HCT116 (cell line): Measurements from ENCODE around the gene FMN2. TPM values are rescaled to one million over a fixed set of nuclear protein-coding genes. Genes with fewer than 3 reads are reported as not detected.

Experiments used
- ATAC-seq: fragments of 200-7000 bp; cut with Tn5 transposase; 2 replicates; pipeline ENCODE4 v1.9.1; 2020; ENCODE audit warnings: mild to moderate bottlenecking, moderate library complexity
- BruUV-seq: library from RNA; stranded (reverse); fragments of 400-500 nt; replicated peaks from 2 replicates; lab custom pipeline; 2021; lab: Mats Ljungman, UMichigan
- CTCF ChIA-PET: fragments of 300-600 bp; sonication (Branson Sonifier 250); formaldehyde crosslinking; loops from one replicate; lab custom pipeline; 2021; ENCODE audit warnings: antibody characterized with exemption; lab: Charles Lee
- POLR2A ChIA-PET: fragments of 300-600, 350-600 bp; sonication (Branson Sonifier 250); formaldehyde crosslinking; loops from one replicate; lab custom pipeline; 2021; ENCODE audit warnings: antibody characterized with exemption; lab: Charles Lee
- RAD21 ChIA-PET, 2 experiments: fragments of 300-600 bp; sonication (Branson Sonifier 250); formaldehyde crosslinking; loops; one replicate each; lab custom pipeline; 2023; ENCODE audit warnings: low total read pairs in 2 of 2; ENCODE audit not compliant: uncharacterized antibody in 2 of 2, unreplicated experiment in 2 of 2, low non-redundant PET in 1 of 2; lab: Charles Lee
- DNase-seq: peaks from one replicate; pipeline ENCODE4 v3.0.0-alpha.2; 2010; ENCODE audit warnings: low read depth, low spot score
- H2AFZ ChIP-seq: fragments of 200-600 bp; shearing (Covaris generic), sonication (generic); 2 replicates; pipeline ENCODE4 v1.6.1; 2017; ENCODE audit warnings: low read depth, mixed run types, mixed read lengths, antibody characterized with exemption, low read length; ENCODE audit not compliant: poor library complexity, severe bottlenecking
- H3K27ac ChIP-seq: 2 replicates; pipeline ENCODE4 v1.5.1; 2012; ENCODE audit warnings: low read depth, low read length
- H3K27me3 ChIP-seq: fragments of 200-600 bp; sonication (generic); 2 replicates; pipeline ENCODE4 v1.6.1; 2016; ENCODE audit warnings: mixed run types, low read length, mixed read lengths; ENCODE audit not compliant: insufficient read depth
- H3K36me3 ChIP-seq, 2 experiments: fragments of 200-500 bp in 1 of 2; fragments of 200-600 bp in 1 of 2; sonication (Bioruptor generic) in 1 of 2; sonication (generic) in 1 of 2; 2 replicates each; pipeline versions ENCODE4 v1.5.1 to v1.6.1; 2014 to 2016; ENCODE audit warnings: low read length in 2 of 2, inconsistent platforms in 1 of 2, mixed read lengths in 1 of 2, mixed run types in 1 of 2; ENCODE audit not compliant: insufficient read depth in 2 of 2, control insufficient read depth in 1 of 2
- H3K4me1 ChIP-seq, 2 experiments: fragments of 200-600 bp in 1 of 2; sonication (generic) in 1 of 2; 2 replicates each; pipeline versions ENCODE4 v1.5.1 to v1.6.1; 2012 to 2017; ENCODE audit warnings: low read length in 2 of 2, inconsistent platforms in 1 of 2, mild to moderate bottlenecking in 1 of 2, mixed read lengths in 1 of 2, mixed run types in 1 of 2, moderate library complexity in 1 of 2; ENCODE audit not compliant: insufficient read depth in 2 of 2, control insufficient read depth in 1 of 2
- H3K4me2 ChIP-seq: fragments of 200-600 bp; sonication (generic); 2 replicates; pipeline ENCODE4 v1.6.1; 2017; ENCODE audit warnings: mixed run types, low read length, mixed read lengths
- H3K4me3 ChIP-seq, 2 experiments: fragments of 200-600 bp in 1 of 2; sonication (generic) in 1 of 2; replicated peaks in 1 of 2; 2 replicates each; pipeline ENCODE4 v1.5.1; 2011 to 2016; ENCODE audit warnings: low read length in 2 of 2, control low read depth in 1 of 2, low read depth in 1 of 2, mild to moderate bottlenecking in 1 of 2, mixed read lengths in 1 of 2, mixed run types in 1 of 2
- H3K79me2 ChIP-seq: fragments of 200-600 bp; sonication (generic); 2 replicates; pipeline ENCODE4 v1.6.1; 2017; ENCODE audit warnings: mild to moderate bottlenecking, mixed run types, low read length, moderate library complexity, mixed read lengths; ENCODE audit not compliant: insufficient read depth
- H3K9ac ChIP-seq: fragments of 200-600 bp; sonication (generic); 2 replicates; pipeline ENCODE4 v1.6.1; 2016; ENCODE audit warnings: low read length, mixed read lengths
- H3K9me2 ChIP-seq: fragments of 200-600 bp; sonication (generic), shearing (Covaris generic); 2 replicates; pipeline ENCODE4 v1.6.1; 2017; ENCODE audit warnings: mixed run types, mild to moderate bottlenecking, moderate library complexity; ENCODE audit not compliant: insufficient read depth
- H3K9me3 ChIP-seq, 2 experiments: fragments of 200-500 bp in 1 of 2; fragments of 200-600 bp in 1 of 2; sonication (Bioruptor generic) in 1 of 2; sonication (generic) in 1 of 2; 2 replicates each; pipeline ENCODE4 v1.6.1; 2014 to 2017; ENCODE audit warnings: low read length in 2 of 2, mixed read lengths in 2 of 2, inconsistent platforms in 1 of 2, low read depth in 1 of 2, mild to moderate bottlenecking in 1 of 2, mixed run types in 1 of 2, moderate library complexity in 1 of 2; ENCODE audit not compliant: control insufficient read depth in 1 of 2, insufficient read depth in 1 of 2
- H4K20me1 ChIP-seq: fragments of 200-600 bp; sonication (generic), shearing (Covaris generic); 2 replicates; pipeline ENCODE4 v1.6.1; 2017; ENCODE audit warnings: mixed run types, mild to moderate bottlenecking, moderate library complexity; ENCODE audit not compliant: insufficient read depth
- CBX3 ChIP-seq: IDR thresholded peaks from 2 replicates; pipeline ENCODE4 v1.6.1; 2012; ENCODE audit warnings: low read depth
- CEBPB ChIP-seq: IDR thresholded peaks from 2 replicates; pipeline ENCODE4 v1.6.1; 2012; ENCODE audit warnings: low read depth
- CTCF ChIP-seq, 3 experiments: fragments of 200-600 bp in 1 of 3; sonication (generic) in 1 of 3; IDR thresholded peaks in 2 of 3; conservative IDR thresholded peaks in 1 of 3; 2 replicates each; pipeline ENCODE4 v1.5.1; 2012 to 2017; ENCODE audit warnings: low read depth in 2 of 3, low read length in 2 of 3, antibody characterized with exemption in 1 of 3, borderline replicate concordance in 1 of 3, control low read depth in 1 of 3, mild to moderate bottlenecking in 1 of 3, mixed read lengths in 1 of 3, mixed run types in 1 of 3, moderate library complexity in 1 of 3; ENCODE audit not compliant: insufficient read depth in 1 of 3
- EGR1 ChIP-seq: IDR thresholded peaks from 2 replicates; pipeline ENCODE4 v1.6.1; 2012; ENCODE audit warnings: low read depth
- ELF1 ChIP-seq: IDR thresholded peaks from 2 replicates; pipeline ENCODE4 v1.6.1; 2012; ENCODE audit warnings: low read depth, borderline replicate concordance
- FOSL1 ChIP-seq: IDR thresholded peaks from 2 replicates; pipeline ENCODE4 v1.6.1; 2012; ENCODE audit warnings: low read depth
- JUND ChIP-seq: IDR thresholded peaks from 2 replicates; pipeline ENCODE4 v1.6.1; 2012
- MAX ChIP-seq: IDR thresholded peaks from 2 replicates; pipeline ENCODE4 v1.6.1; 2012
- POLR2A ChIP-seq: IDR thresholded peaks from 2 replicates; pipeline ENCODE4 v1.7.0; 2011; ENCODE audit warnings: borderline replicate concordance; ENCODE audit not compliant: insufficient read depth, insufficient read length; ENCODE audit errors: extremely low read depth
- SIN3A ChIP-seq: IDR thresholded peaks from 2 replicates; pipeline ENCODE4 v1.6.1; 2012; ENCODE audit warnings: low read depth
- SP1 ChIP-seq: IDR thresholded peaks from 2 replicates; pipeline ENCODE4 v1.6.1; 2012; ENCODE audit warnings: low read depth
- SRF ChIP-seq: IDR thresholded peaks from 2 replicates; pipeline ENCODE4 v1.6.1; 2012; ENCODE audit warnings: low read depth
- TCF7L2 ChIP-seq: IDR thresholded peaks from 2 replicates; pipeline ENCODE4 v1.7.0; 2011; ENCODE audit warnings: borderline replicate concordance, inconsistent platforms; ENCODE audit not compliant: insufficient read depth, insufficient read length; ENCODE audit errors: extremely low read depth
- ZFX ChIP-seq: fragments of 450-650 bp; IDR thresholded peaks from 2 replicates; pipeline ENCODE4 v1.6.1; 2017
- intact Hi-C: fragments of 100-400 bp; cut with micrococcal nuclease; formaldehyde crosslinking; loops from 2 replicates; pipeline ENCODE4 v1.10.0; 2022
- total RNA-seq: library from RNA; stranded (reverse); gene quantifications from one replicate; pipeline ENCODE4 v1.2.1, GENCODE V29; 2021; ENCODE audit not compliant: unreplicated experiment

The FMN2 gene
- total RNA-seq, 1 experiment from 2014 or later = not detected

- CTCF ChIA-PET = no interaction called here
- Histone ChIP-seq H3K27me3 (no peaks in the 10 kb centered on the region), H3K4me1 (no peaks in the 10 kb centered on the region), H3K9ac (no peak overlapping the region), H3K36me3 (no peaks in the 10 kb centered on the region), H3K4me2 (no peak overlapping the region), H3K9me3 (peaks cover 0 to 3% of the 10 kb centered on the region in 2 experiments; a peak in 2 of 4 replicates), H3K4me3 (no peak overlapping the region), H2AFZ (no peak overlapping the region), H3K9me2 (no peaks in the 10 kb centered on the region), H4K20me1 (no peaks in the 10 kb centered on the region), H3K79me2 (no peaks in the 10 kb centered on the region), H3K27ac (no peak overlapping the region)
- no peak for DNase-seq
- RAD21 ChIA-PET = no interaction called here
- ATAC-seq = no peak
- POLR2A ChIA-PET = no interaction called here
- no TSS peak for BruUV-seq
- no peak for TF ChIP-seq EGR1
- no peak for TF ChIP-seq SRF
- no peak for TF ChIP-seq POLR2A
- TF ChIP-seq MAX = no peak
- no peak for TF ChIP-seq SP1
- no peak for TF ChIP-seq FOSL1
- no peak for TF ChIP-seq SIN3A
- TF ChIP-seq ZFX = no peak
- TF ChIP-seq CEBPB = no peak
- no peak for TF ChIP-seq ELF1
- TF ChIP-seq TCF7L2 = no peak
- TF ChIP-seq JUND = no peak
- no peak for TF ChIP-seq CTCF (IDR thresholded peaks at IDR 0.05 in 2 of 3, conservative IDR thresholded peaks at IDR 0.05 in 1 of 3; ENCODE audit: borderline replicate concordance in 1 of 3, insufficient read depth in 1 of 3, low read depth in 2 of 3, low read length in 2 of 3)
- no peak for TF ChIP-seq CBX3
- intact Hi-C loops = no loop called here
These were observed 125.7 kb downstream of the FMN2 start for GRCh38 chr1:240217403-240217802.
